ENCODE data around the gene TANC1. TPM values are rescaled to one million over a fixed set of nuclear protein-coding genes. Genes with fewer than 3 reads are reported as not detected.

Gene TANC1
- total RNA-seq, 1 experiment from 2014 or later: 2.5 TPM

GRCh38 chr2:159209341-159210306, 241.2 kb downstream of the TANC1 start:
- H3K4me3 Mint-ChIP-seq: no peak overlapping the region
- peaks cover 3% of the 10 kb centered on the region for H3K23me2 ChIP-seq (ENCODE audit: insufficient read length, low read depth, low read length, poor library complexity, severe bottlenecking)
- H3K27me3 ChIP-seq (ENCODE audit: insufficient read depth, low read length): peaks cover 35% of the 10 kb centered on the region
- peaks cover 25 to 31% of the 10 kb centered on the region in 2 experiments for H3K4me1 Mint-ChIP-seq
- H3K27me3 Mint-ChIP-seq (ENCODE audit: low read depth): peaks cover 75% of the 10 kb centered on the region
- H2BK5ac ChIP-seq (ENCODE audit: insufficient read length, low read length): no peak overlapping the region
- no peak overlapping the region; a peak in 1 of 7 replicates for H3K27ac Mint-ChIP-seq
- H3K79me1 ChIP-seq (ENCODE audit: insufficient read depth, low read depth, low read length, poor library complexity, severe bottlenecking): no peaks in the 10 kb centered on the region
- H2AK5ac ChIP-seq (ENCODE audit: insufficient read length, low read length): no peak overlapping the region
- no peak overlapping the region for H3K23ac ChIP-seq (ENCODE audit: insufficient read length, low read depth, low read length)
- no peak overlapping the region for H3K18ac ChIP-seq (ENCODE audit: insufficient read length, low read depth, low read length)
- H3K4ac ChIP-seq (ENCODE audit: low read depth, low read length): no peak overlapping the region
- no peaks in the 10 kb centered on the region; a peak in 2 of 7 replicates for H3K36me3 Mint-ChIP-seq (ENCODE audit: insufficient read depth in 1 of 3, low read depth in 3 of 3)
- H4K8ac ChIP-seq (replicated peaks; ENCODE audit: insufficient read length, low read depth, low read length): no peak overlapping the region
- no peak for DNase-seq
- H3K27ac ChIP-seq (ENCODE audit: insufficient read length, low read depth, low read length): no peak overlapping the region
- H3K9me3 ChIP-seq (ENCODE audit: control insufficient read depth, low read depth, low read length): no peaks in the 10 kb centered on the region
- no peak overlapping the region for H3T11ph ChIP-seq (ENCODE audit: low read length)
- no peak overlapping the region for H2BK15ac ChIP-seq (ENCODE audit: low read depth, low read length)
- TF ChIP-seq CTCF (conservative IDR thresholded peaks at IDR 0.05): no peak
- no peak overlapping the region for H3K56ac ChIP-seq (ENCODE audit: insufficient read length, low read depth, low read length)
- H3K4me1 ChIP-seq (ENCODE audit: insufficient read depth, low read length): no peaks in the 10 kb centered on the region; the same call in 1 of the 2 replicates
- H4K5ac ChIP-seq (ENCODE audit: insufficient read length, low read depth, low read length): no peak overlapping the region
- H4K91ac ChIP-seq (ENCODE audit: insufficient read length, low read depth, low read length): no peak overlapping the region
- H3K14ac ChIP-seq (ENCODE audit: insufficient read depth, low read length): no peak overlapping the region
- no peak overlapping the region for H2AFZ ChIP-seq (ENCODE audit: low read length)
- H3K9me3 Mint-ChIP-seq: no peaks in the 10 kb centered on the region
- WGBS (ENCODE audit: extremely low coverage, insufficient read length, low lambda C conversion rate): no CpG with 5 or more reads among the region's 15 CpGs
- no peaks in the 10 kb centered on the region for H4K20me1 ChIP-seq (ENCODE audit: control insufficient read depth, insufficient read depth, insufficient read length)
- H2BK12ac ChIP-seq (ENCODE audit: insufficient read length, low read depth, low read length): no peak overlapping the region
- H3K79me2 ChIP-seq (ENCODE audit: insufficient read depth, low read length): no peaks in the 10 kb centered on the region
- H3K4me2 ChIP-seq (ENCODE audit: insufficient read depth, insufficient read length, low read length): no peak overlapping the region
- no peak overlapping the region for H2BK20ac ChIP-seq (ENCODE audit: low read depth, low read length, poor library complexity, severe bottlenecking)
- H2BK120ac ChIP-seq (ENCODE audit: low read depth, low read length, poor library complexity, severe bottlenecking): no peak overlapping the region
- no peak overlapping the region for H3K9ac ChIP-seq (ENCODE audit: extremely low read depth, insufficient read length, low read length)
